K562 (cell line): ENCODE data around the gene C1QTNF5. TPM values are rescaled to one million over a fixed set of nuclear protein-coding genes. Genes with fewer than 3 reads are reported as not detected.
A peak's percentile ranks its signal among the peaks of the same experiment; 100 is the strongest.

Experiments used
- ARID1B ChIP-seq: fragments of 450-650 bp; IDR thresholded peaks from 2 replicates; pipeline ENCODE4 v1.6.1; 2016; ENCODE audit warnings: antibody characterized with exemption, mild to moderate bottlenecking, inconsistent platforms
- ATF1 ChIP-seq, 2 experiments: fragments of 450-650 bp in 1 of 2; IDR thresholded peaks; 2 replicates each; pipeline ENCODE4 v1.6.1; 2016; ENCODE audit warnings: missing compliant biosample characterization in 1 of 2, missing genetic modification characterization in 1 of 2
- C11orf30 ChIP-seq: fragments of 450-650 bp; IDR thresholded peaks from 2 replicates; pipeline ENCODE4 v1.6.1; 2016; ENCODE audit warnings: low read depth, mild to moderate bottlenecking
- DPF2 ChIP-seq: fragments of 450-650 bp; IDR thresholded peaks from 2 replicates; pipeline ENCODE4 v1.6.1; 2016
- FOSL1 ChIP-seq: fragments of 200-800 bp; sonication (Bioruptor generic); conservative IDR thresholded peaks from 2 replicates; pipeline ENCODE4 v1.6.1; 2016; ENCODE audit warnings: missing genetic modification characterization, missing compliant biosample characterization
- GATAD2A ChIP-seq: fragments of 450-650 bp; IDR thresholded peaks from 2 replicates; pipeline ENCODE4 v1.6.1; 2017
- HDAC2 ChIP-seq: fragments of 450-650 bp; IDR thresholded peaks from 2 replicates; pipeline ENCODE4 v1.6.1; 2016; ENCODE audit warnings: mild to moderate bottlenecking
- LEF1 ChIP-seq: fragments of 450-650 bp; IDR thresholded peaks from 2 replicates; pipeline ENCODE4 v1.6.1; 2016; ENCODE audit warnings: mild to moderate bottlenecking
- MITF ChIP-seq: IDR thresholded peaks from 2 replicates; pipeline ENCODE4 v1.6.1; 2014; ENCODE audit warnings: antibody characterized with exemption
- MTA1 ChIP-seq: fragments of 450-650 bp; IDR thresholded peaks from 2 replicates; pipeline ENCODE4 v1.6.1; 2017; ENCODE audit warnings: borderline replicate concordance
- MYC ChIP-seq, 2 experiments: fragments of 250-450 bp in 1 of 2; sonication (Bioruptor Pico) in 1 of 2; IDR thresholded peaks; 2 replicates each; pipeline versions ENCODE4 v1.5.1 to v1.6.1; 2012 to 2021; ENCODE audit warnings: low read depth in 2 of 2, borderline replicate concordance in 1 of 2, improper control_type of control experiment in 1 of 2, low read length in 1 of 2, mild to moderate bottlenecking in 1 of 2, moderate library complexity in 1 of 2
- NFIC ChIP-seq: fragments of 450-650 bp; IDR thresholded peaks from 2 replicates; pipeline ENCODE4 v1.6.1; 2017; ENCODE audit warnings: mild to moderate bottlenecking, inconsistent platforms
- NR2F6 ChIP-seq: fragments of 450-650 bp; formaldehyde crosslinking; IDR thresholded peaks from 2 replicates; pipeline ENCODE4 v1.4.0; 2020; ENCODE audit warnings: mild to moderate bottlenecking
- PTBP1 ChIP-seq: fragments of 200-400 bp; formaldehyde crosslinking; IDR thresholded peaks from 2 replicates; pipeline ENCODE4 v1.6.1; 2017; ENCODE audit warnings: low read depth, low read length
- RAD51 ChIP-seq: fragments of 450-650 bp; IDR thresholded peaks from 2 replicates; pipeline ENCODE4 v1.7.1; 2016; ENCODE audit warnings: low read depth, mild to moderate bottlenecking, borderline replicate concordance
- SMARCA4 ChIP-seq: fragments of 450-650 bp; IDR thresholded peaks from 2 replicates; pipeline ENCODE4 v1.6.1; 2016
- TBL1XR1 ChIP-seq, 2 experiments: IDR thresholded peaks; 2 replicates each; pipeline ENCODE4 v1.6.1; 2012; ENCODE audit warnings: improper control_type of control experiment in 2 of 2, low read length in 2 of 2, mild to moderate bottlenecking in 1 of 2
- USF1 ChIP-seq: sonication (generic); formaldehyde crosslinking; IDR thresholded peaks from 2 replicates; pipeline ENCODE4 v1.9.0; 2022; ENCODE audit warnings: mild to moderate bottlenecking, missing genetic modification reagents
- ZBTB2 ChIP-seq: fragments of 450-650 bp; IDR thresholded peaks from 2 replicates; pipeline ENCODE4 v1.6.1; 2016; ENCODE audit warnings: antibody characterized with exemption
- ZNF165 ChIP-seq: fragments of 250-450 bp; sonication (Bioruptor Pico); IDR thresholded peaks from 2 replicates; pipeline ENCODE4 v1.4.0; 2020; ENCODE audit warnings: borderline replicate concordance
- polyA plus RNA-seq, 8 experiments: library from polyadenylated mRNA; depleted of rRNA in 4 of 8; stranded (reverse) in 5 of 8; unstranded in 3 of 8; fragments of >200 nt; fragmentation: Nextera tagmentation in 2 of 8; fragmentation: Illumina TruSeq in 1 of 8; extraction: Ambion mirVana in 2 of 8; extraction: Trizol in 1 of 8; gene quantifications; 2 replicates each; pipeline versions ENCODE4 v1.2.1 to v1.2.3, GENCODE V29; 2011 to 2014; ENCODE audit warnings: inconsistent platforms in 1 of 8, missing spikeins in 1 of 8
- total RNA-seq, 7 experiments: library from RNA; depleted of rRNA in 6 of 7; stranded (reverse); fragments of >200 nt in 6 of 7; fragmentation: Illumina TruSeq in 2 of 7; extraction: Trizol in 2 of 7; gene quantifications; 2 replicates each; pipeline versions ENCODE4 v1.2.1 to v1.2.3, GENCODE V29; 2011 to 2021; ENCODE audit warnings: low replicate concordance in 1 of 7
- TF ChIP-seq, protein P1 (sequence below), 2 experiments: fragments of 450-650 bp; conservative IDR thresholded peaks; 2 replicates each; pipeline ENCODE4 v1.6.1; 2017; ENCODE audit warnings: mild to moderate bottlenecking in 2 of 2, moderate library complexity in 2 of 2
- TF ChIP-seq, protein P2 (sequence below): conservative IDR thresholded peaks from 2 replicates; pipeline ENCODE4 v1.6.1; 2011; ENCODE audit warnings: low read depth, mild to moderate bottlenecking, low read length; ENCODE audit not compliant: control insufficient read depth

C1QTNF5 gene
- total and polyA plus RNA-seq, 9 of the 15 experiments (the other 6 are each of a cell fraction or from before 2014, with no cell fraction given) = 0.07 to 0.76 (median 0.24) TPM; not detected in 1

- no peak for TF ChIP-seq NR2F6 (CRISPR knock-in tag)
- TF ChIP-seq HDAC2 = 0 out of 2 replicates have a peak, but pooled peaks have one; percentile 76
- no peak for TF ChIP-seq MYC (IDR thresholded peaks at IDR 0.05; ENCODE audit: low read depth, low read length)
- TF ChIP-seq MYC (CRISPR knock-in tag; IDR thresholded peaks at IDR 0.05; ENCODE audit: borderline replicate concordance, low read depth) = no peak
- peak; percentile 54 for TF ChIP-seq NFIC
- TF ChIP-seq MTA1 = peak; percentile 46; the same call in 1 of the 2 replicates
- peak; percentile 40; the same call in 1 of the 2 replicates for TF ChIP-seq MITF
- TF ChIP-seq DPF2 = peak; percentile 77
- TF ChIP-seq TBL1XR1 (IDR thresholded peaks at IDR 0.05; ENCODE audit: low read length in 2 of 2) = 0 out of 4 replicates have a peak, but pooled peaks of 1 of the 2 experiments have one; percentile 30
- peak; percentile 81 for TF ChIP-seq RAD51
- peak; percentile 71 for TF ChIP-seq ZBTB2
- peak; percentile 45; the same call in 1 of the 2 replicates for TF ChIP-seq SMARCA4
- TF ChIP-seq PTBP1 = no peak
- TF ChIP-seq, protein P1, sequence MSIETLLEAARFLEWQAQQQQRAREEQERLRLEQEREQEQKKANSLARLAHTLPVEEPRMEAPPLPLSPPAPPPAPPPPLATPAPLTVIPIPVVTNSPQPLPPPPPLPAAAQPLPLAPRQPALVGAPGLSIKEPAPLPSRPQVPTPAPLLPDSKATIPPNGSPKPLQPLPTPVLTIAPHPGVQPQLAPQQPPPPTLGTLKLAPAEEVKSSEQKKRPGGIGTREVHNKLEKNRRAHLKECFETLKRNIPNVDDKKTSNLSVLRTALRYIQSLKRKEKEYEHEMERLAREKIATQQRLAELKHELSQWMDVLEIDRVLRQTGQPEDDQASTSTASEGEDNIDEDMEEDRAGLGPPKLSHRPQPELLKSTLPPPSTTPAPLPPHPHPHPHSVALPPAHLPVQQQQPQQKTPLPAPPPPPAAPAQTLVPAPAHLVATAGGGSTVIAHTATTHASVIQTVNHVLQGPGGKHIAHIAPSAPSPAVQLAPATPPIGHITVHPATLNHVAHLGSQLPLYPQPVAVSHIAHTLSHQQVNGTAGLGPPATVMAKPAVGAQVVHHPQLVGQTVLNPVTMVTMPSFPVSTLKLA (conservative IDR thresholded peaks at IDR 0.05) = peak in 1 of 2 experiments; percentile 53; a peak in 2 of 4 replicates
- peak; percentile 60 for TF ChIP-seq USF1 (CRISPR knock-in tag)
- TF ChIP-seq ZNF165 (CRISPR knock-in tag) = no peak
- peak; percentile 95 for TF ChIP-seq C11orf30
- TF ChIP-seq ATF1 (CRISPR knock-in tag; IDR thresholded peaks at IDR 0.05) = no peak
- TF ChIP-seq ATF1 (tag; IDR thresholded peaks at IDR 0.05) = peak; percentile 17; the same call in 1 of the 2 replicates
- TF ChIP-seq GATAD2A = 0 out of 2 replicates have a peak, but pooled peaks have one; percentile 37
- TF ChIP-seq LEF1 = 0 out of 2 replicates have a peak, but pooled peaks have one; percentile 16
- TF ChIP-seq ARID1B = peak; percentile 55
- peak; percentile 64; the same call in 1 of the 2 replicates for TF ChIP-seq FOSL1 (tag)
- TF ChIP-seq, protein P2, sequence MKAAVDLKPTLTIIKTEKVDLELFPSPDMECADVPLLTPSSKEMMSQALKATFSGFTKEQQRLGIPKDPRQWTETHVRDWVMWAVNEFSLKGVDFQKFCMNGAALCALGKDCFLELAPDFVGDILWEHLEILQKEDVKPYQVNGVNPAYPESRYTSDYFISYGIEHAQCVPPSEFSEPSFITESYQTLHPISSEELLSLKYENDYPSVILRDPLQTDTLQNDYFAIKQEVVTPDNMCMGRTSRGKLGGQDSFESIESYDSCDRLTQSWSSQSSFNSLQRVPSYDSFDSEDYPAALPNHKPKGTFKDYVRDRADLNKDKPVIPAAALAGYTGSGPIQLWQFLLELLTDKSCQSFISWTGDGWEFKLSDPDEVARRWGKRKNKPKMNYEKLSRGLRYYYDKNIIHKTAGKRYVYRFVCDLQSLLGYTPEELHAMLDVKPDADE = no peak
These were observed 27.7 kb upstream of the C1QTNF5 start (continued) for GRCh38 chr11:119368121-119369034.
